Pulmonary artery endothelial cell (primary cell): Measurements from ENCODE around the gene FARS2. TPM values are rescaled to one million over a fixed set of nuclear protein-coding genes. Genes with fewer than 3 reads are reported as not detected.
"Not testable (repeated sequence)": the region's sequence is repeated elsewhere in the genome, so short reads cannot be mapped to it uniquely, and the experiment has no call there.

Experiments used
- DNase-seq: peaks from one replicate; pipeline ENCODE4 v3.0.0-alpha.2; 2011; ENCODE audit warnings: low read depth, low spot score
- total RNA-seq: library from RNA; depleted of rRNA; stranded (reverse); fragments of >200 nt; gene quantifications from 2 replicates; pipeline ENCODE4 v1.2.3, GENCODE V29; 2014

Gene FARS2
- total RNA-seq, 1 donor from 2014 or later: 33.0 TPM

- DNase-seq: no peak
Measured at GRCh38 chr6:5684320-5685053, 423.2 kb downstream of the FARS2 start.

- DNase-seq: no peak
Measured at GRCh38 chr6:5693225-5694145, 432.2 kb downstream of the FARS2 start.

GRCh38 chr6:5695260-5696245 is 434.2 kb downstream of the FARS2 start:
- DNase-seq: no peak

GRCh38 chr6:5697508-5697907 is 436.2 kb downstream of the FARS2 start:
- DNase-seq: no peak

- no peak for DNase-seq
Measured at GRCh38 chr6:5698318-5698717, 437.0 kb downstream of the FARS2 start.

GRCh38 chr6:5699064-5699463 is 437.8 kb downstream of the FARS2 start:
- DNase-seq: not testable (repeated sequence)

GRCh38 chr6:5701174-5701573 is 439.9 kb downstream of the FARS2 start:
- DNase-seq: no peak

GRCh38 chr6:5704708-5705107 is 443.4 kb downstream of the FARS2 start:
- DNase-seq: no peak

GRCh38 chr6:5705252-5705651 is 443.9 kb downstream of the FARS2 start:
- no peak for DNase-seq

GRCh38 chr6:5706124-5707033 is 445.1 kb downstream of the FARS2 start:
- DNase-seq: no peak

- DNase-seq: no peak
Measured at GRCh38 chr6:5707281-5708045, 446.1 kb downstream of the FARS2 start.

GRCh38 chr6:5710516-5710915 is 449.2 kb downstream of the FARS2 start:
- DNase-seq: no peak

GRCh38 chr6:5710936-5711335 is 449.6 kb downstream of the FARS2 start:
- no peak for DNase-seq

- no peak for DNase-seq
Measured at GRCh38 chr6:5712349-5713215, 451.3 kb downstream of the FARS2 start.

GRCh38 chr6:5713519-5713918 is 452.2 kb downstream of the FARS2 start:
- no peak for DNase-seq

GRCh38 chr6:5718231-5718947 is 457.1 kb downstream of the FARS2 start:
- DNase-seq: no peak

- DNase-seq: no peak
Measured at GRCh38 chr6:5723841-5724691, 462.8 kb downstream of the FARS2 start.
